ENCODE data around the gene ETFB. TPM values are rescaled to one million over a fixed set of nuclear protein-coding genes. Genes with fewer than 3 reads are reported as not detected.

The ETFB gene
- total RNA-seq, 4 donors from 2014 or later, result 18.8 to 56.6 (median 32.8) TPM

- Histone ChIP-seq H3K27me3 (no peaks in the 10 kb centered on the region), H3K27ac (no peak overlapping the region), H3K36me3 (no peaks in the 10 kb centered on the region), H3K4me3 (no peak overlapping the region), H3K4me1 (no peaks in the 10 kb centered on the region), H3K9me3 (no peaks in the 10 kb centered on the region)
- no peak for TF ChIP-seq POLR2A (IDR thresholded peaks at IDR 0.05)
- TF ChIP-seq, protein P1, sequence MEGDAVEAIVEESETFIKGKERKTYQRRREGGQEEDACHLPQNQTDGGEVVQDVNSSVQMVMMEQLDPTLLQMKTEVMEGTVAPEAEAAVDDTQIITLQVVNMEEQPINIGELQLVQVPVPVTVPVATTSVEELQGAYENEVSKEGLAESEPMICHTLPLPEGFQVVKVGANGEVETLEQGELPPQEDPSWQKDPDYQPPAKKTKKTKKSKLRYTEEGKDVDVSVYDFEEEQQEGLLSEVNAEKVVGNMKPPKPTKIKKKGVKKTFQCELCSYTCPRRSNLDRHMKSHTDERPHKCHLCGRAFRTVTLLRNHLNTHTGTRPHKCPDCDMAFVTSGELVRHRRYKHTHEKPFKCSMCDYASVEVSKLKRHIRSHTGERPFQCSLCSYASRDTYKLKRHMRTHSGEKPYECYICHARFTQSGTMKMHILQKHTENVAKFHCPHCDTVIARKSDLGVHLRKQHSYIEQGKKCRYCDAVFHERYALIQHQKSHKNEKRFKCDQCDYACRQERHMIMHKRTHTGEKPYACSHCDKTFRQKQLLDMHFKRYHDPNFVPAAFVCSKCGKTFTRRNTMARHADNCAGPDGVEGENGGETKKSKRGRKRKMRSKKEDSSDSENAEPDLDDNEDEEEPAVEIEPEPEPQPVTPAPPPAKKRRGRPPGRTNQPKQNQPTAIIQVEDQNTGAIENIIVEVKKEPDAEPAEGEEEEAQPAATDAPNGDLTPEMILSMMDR (IDR thresholded peaks at IDR 0.05), result no peak
- DNase-seq, result no peak
- intact Hi-C loops (cut with DNase I; ENCODE audit: low total_unique reads), result no loop called here
Observed at GRCh38 chr19:51356159-51356801, 9.9 kb downstream of the ETFB start.

DNA sequence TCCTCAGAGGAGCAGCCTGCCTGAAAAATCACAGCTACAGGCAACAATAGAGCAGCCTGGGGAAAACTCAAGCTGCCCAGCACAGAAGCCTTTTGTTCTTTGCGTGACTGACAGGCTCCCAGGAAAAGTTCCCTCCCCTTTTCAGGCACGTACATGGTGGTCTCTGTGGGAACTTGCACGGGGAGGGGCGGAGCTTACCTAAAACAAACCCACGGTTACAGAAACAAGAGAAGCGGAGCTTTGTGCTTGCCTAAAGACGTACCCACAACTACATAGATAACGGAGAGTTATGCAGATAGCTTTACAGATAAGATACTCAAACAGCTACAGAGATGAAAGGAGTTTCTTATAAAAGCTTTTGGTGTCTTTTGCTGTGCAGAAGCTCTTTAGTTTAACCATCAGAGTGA is 11.4 kb downstream of the ETFB start:
- intact Hi-C loops (cut with DNase I; ENCODE audit: low total_unique reads), result no loop called here
- DNase-seq, result no peak
- H3K27me3 ChIP-seq, result no peaks in the 10 kb centered on the region
- no peak overlapping the region for H3K4me3 ChIP-seq
- TF ChIP-seq, protein P1 (IDR thresholded peaks at IDR 0.05), result no peak
- TF ChIP-seq POLR2A (IDR thresholded peaks at IDR 0.05), result no peak
- no peak overlapping the region for H3K27ac ChIP-seq
- no peaks in the 10 kb centered on the region for H3K36me3 ChIP-seq
- no peaks in the 10 kb centered on the region for H3K9me3 ChIP-seq
- H3K4me1 ChIP-seq, result no peaks in the 10 kb centered on the region

GRCh38 chr19:51354103-51354741 is 12.0 kb downstream of the ETFB start:
- Histone ChIP-seq H3K36me3 (no peaks in the 10 kb centered on the region), H3K9me3 (no peaks in the 10 kb centered on the region), H3K27ac (no peak overlapping the region), H3K4me1 (no peaks in the 10 kb centered on the region), H3K4me3 (no peak overlapping the region), H3K27me3 (no peaks in the 10 kb centered on the region)
- no peak for DNase-seq
- intact Hi-C loops (cut with DNase I; ENCODE audit: low total_unique reads), result no loop called here
- TF ChIP-seq, protein P1 (IDR thresholded peaks at IDR 0.05), result no peak
- no peak for TF ChIP-seq POLR2A (IDR thresholded peaks at IDR 0.05)

- no peak overlapping the region for H3K27ac ChIP-seq
- TF ChIP-seq POLR2A (IDR thresholded peaks at IDR 0.05), result no peak
- TF ChIP-seq, protein P1 (IDR thresholded peaks at IDR 0.05), result no peak
- no peak overlapping the region for H3K4me3 ChIP-seq
- H3K27me3 ChIP-seq, result no peaks in the 10 kb centered on the region
- no peak for DNase-seq
- no peaks in the 10 kb centered on the region for H3K4me1 ChIP-seq
- H3K9me3 ChIP-seq, result no peaks in the 10 kb centered on the region
- intact Hi-C loops (cut with DNase I; ENCODE audit: low total_unique reads), result no loop called here
- no peaks in the 10 kb centered on the region for H3K36me3 ChIP-seq
Observed at GRCh38 chr19:51352783-51353360, 13.3 kb downstream of the ETFB start.
